Neutrophil (primary cell): Measurements from ENCODE around the gene DNAJC16.

Source experiments
- H3K27ac ChIP-seq: fragments of 200-600 bp; sonication (generic); 2 replicates; pipeline ENCODE4 v1.5.1; 2016; ENCODE audit warnings: mild to moderate bottlenecking, moderate library complexity
- H3K27me3 ChIP-seq: fragments of 200-600 bp; sonication (generic); 2 replicates; pipeline ENCODE4 v1.6.0; 2016; ENCODE audit warnings: mild to moderate bottlenecking
- H3K36me3 ChIP-seq: fragments of 200-600 bp; sonication (generic); 2 replicates; pipeline ENCODE4 v1.5.1; 2017
- H3K4me1 ChIP-seq, 2 experiments: fragments of 200-600 bp in 1 of 2; sonication (generic) in 1 of 2; 1 replicate in 1 of 2; 2 replicates in 1 of 2; pipeline versions ENCODE4 v1.5.1 to v1.6.1; 2013 to 2016; ENCODE audit warnings: low read depth in 1 of 2, low read length in 1 of 2, mild to moderate bottlenecking in 1 of 2, moderate library complexity in 1 of 2; ENCODE audit not compliant: control insufficient read depth in 1 of 2, insufficient read depth in 1 of 2
- H3K4me3 ChIP-seq, 2 experiments: fragments of 200-600 bp in 1 of 2; sonication (generic) in 1 of 2; 1 replicate in 1 of 2; 2 replicates in 1 of 2; pipeline ENCODE4 v1.5.1; 2013 to 2016; ENCODE audit warnings: low read depth in 1 of 2, low read length in 1 of 2, mild to moderate bottlenecking in 1 of 2, moderate library complexity in 1 of 2
- H3K9me3 ChIP-seq: fragments of 200-600 bp; sonication (generic); 2 replicates; pipeline ENCODE4 v1.5.1; 2016
- CTCF ChIP-seq: fragments of 200-600 bp; sonication (generic); IDR thresholded peaks from 2 replicates; pipeline ENCODE4 v1.5.1; 2016; ENCODE audit warnings: antibody characterized with exemption

DNAJC16 gene

GRCh38 chr1:15557008-15557407, 30.4 kb downstream of the DNAJC16 start:
- Histone ChIP-seq H3K27ac (no peak overlapping the region), H3K27me3 (no peaks in the 10 kb centered on the region), H3K4me1 (no peaks in the 10 kb centered on the region), H3K4me3 (no peak overlapping the region), H3K9me3 (no peaks in the 10 kb centered on the region), H3K36me3 (peaks cover 34% of the 10 kb centered on the region)
- no peak for TF ChIP-seq CTCF

- Histone ChIP-seq H3K4me3 (no peak overlapping the region), H3K27me3 (no peaks in the 10 kb centered on the region), H3K4me1 (no peaks in the 10 kb centered on the region), H3K9me3 (no peaks in the 10 kb centered on the region), H3K36me3 (peaks cover 40% of the 10 kb centered on the region), H3K27ac (no peak overlapping the region)
- TF ChIP-seq CTCF, result no peak
These were observed 30.9 kb downstream of the DNAJC16 start for GRCh38 chr1:15557594-15557993.

GRCh38 chr1:15558516-15558915, 31.9 kb downstream of the DNAJC16 start:
- TF ChIP-seq CTCF, result no peak
- no peaks in the 10 kb centered on the region for H3K9me3 ChIP-seq
- H3K4me3 ChIP-seq, result no peak overlapping the region
- H3K27me3 ChIP-seq, result no peaks in the 10 kb centered on the region
- peaks cover 43% of the 10 kb centered on the region for H3K36me3 ChIP-seq
- H3K27ac ChIP-seq, result no peak overlapping the region
- H3K4me1 ChIP-seq, result no peaks in the 10 kb centered on the region

- H3K4me1 ChIP-seq, result no peaks in the 10 kb centered on the region
- H3K4me3 ChIP-seq, result no peak overlapping the region
- no peak overlapping the region for H3K27ac ChIP-seq
- H3K9me3 ChIP-seq, result no peaks in the 10 kb centered on the region
- H3K36me3 ChIP-seq, result peaks cover 43% of the 10 kb centered on the region
- no peak for TF ChIP-seq CTCF
- H3K27me3 ChIP-seq, result no peaks in the 10 kb centered on the region
These were observed 32.7 kb downstream of the DNAJC16 start for GRCh38 chr1:15559189-15559810.

GRCh38 chr1:15568387-15569073, 41.9 kb downstream of the DNAJC16 start:
- H3K27ac ChIP-seq, result no peak overlapping the region
- no peak overlapping the region for H3K4me3 ChIP-seq
- no peak for TF ChIP-seq CTCF
- no peaks in the 10 kb centered on the region for H3K9me3 ChIP-seq
- no peaks in the 10 kb centered on the region for H3K27me3 ChIP-seq
- H3K4me1 ChIP-seq, result no peaks in the 10 kb centered on the region
- H3K36me3 ChIP-seq, result peaks cover 62% of the 10 kb centered on the region
